ENCODE results near the gene SSX2B.
"Not testable (repeated sequence)": the region's sequence is repeated elsewhere in the genome, so short reads cannot be mapped to it uniquely, and the experiment has no call there.

Gene SSX2B

DNA sequence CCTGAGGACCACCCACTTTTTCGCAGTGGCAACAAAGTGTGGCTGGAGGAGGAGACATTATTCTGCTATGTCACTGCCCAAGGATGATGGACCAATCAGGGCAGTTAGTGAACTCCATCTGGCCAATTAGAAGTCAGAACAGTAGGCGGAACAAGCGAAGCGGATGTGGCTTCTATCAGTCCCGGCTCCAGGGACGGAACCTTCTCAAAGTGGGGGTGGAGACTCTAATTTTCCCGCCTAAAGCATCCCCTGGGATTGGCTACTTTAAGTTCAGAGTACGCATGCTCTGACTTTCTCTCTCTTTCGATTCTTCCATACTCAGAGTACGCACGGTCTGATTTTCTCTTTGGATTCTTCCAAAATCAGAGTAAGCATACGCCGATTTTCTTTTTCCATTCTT lies at the start of gene SSX2B:
Gene SSX2B (plus strand): TSS at position 301 of the 400 bp plus-strand sequence. CDS start 1,429 bp downstream, outside the sequence.
- not testable (repeated sequence) for DNase-seq

GRCh38 chrX:52707078-52707477 lies 44.0 kb upstream of the SSX2B start, which contains the start of gene SSX2:
Gene SSX2 (minus strand): TSS chrX:52707178. CDS start chrX:52705749, 1,429 bp downstream.
- not testable (repeated sequence) for DNase-seq

GRCh38 chrX:52765983-52766382 lies 14.9 kb downstream of the SSX2B start:
- DNase-seq, result not testable (repeated sequence)

- DNase-seq, result not testable (repeated sequence)
Observed at GRCh38 chrX:52773504-52773903, 22.5 kb downstream of the SSX2B start.

DNA sequence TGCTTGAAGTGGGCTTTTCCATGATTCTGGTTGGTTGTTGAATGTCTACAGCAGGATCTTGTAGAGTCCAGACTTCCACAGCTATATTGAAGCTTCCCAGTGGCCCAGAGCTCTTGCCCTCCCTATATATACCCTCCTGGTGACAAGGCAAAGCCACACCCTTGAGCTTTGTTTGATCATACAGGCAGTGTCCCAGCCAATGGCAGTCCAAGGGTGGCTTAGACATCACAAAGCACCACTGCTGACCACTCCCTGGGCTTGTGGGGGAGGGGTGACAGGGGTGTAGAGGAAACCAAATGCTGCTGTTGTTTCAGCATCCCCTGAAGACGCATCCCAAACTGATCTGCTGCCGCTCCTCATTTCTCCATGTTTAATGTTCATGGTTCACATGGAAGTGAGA lies 46.3 kb downstream of the SSX2B start, which contains the start of gene SPANXN5:
Gene SPANXN5 (minus strand): TSS at position 101 of the 400 bp plus-strand sequence. CDS start 79 bp downstream, at position 22.
- not testable (repeated sequence) for DNase-seq

DNA sequence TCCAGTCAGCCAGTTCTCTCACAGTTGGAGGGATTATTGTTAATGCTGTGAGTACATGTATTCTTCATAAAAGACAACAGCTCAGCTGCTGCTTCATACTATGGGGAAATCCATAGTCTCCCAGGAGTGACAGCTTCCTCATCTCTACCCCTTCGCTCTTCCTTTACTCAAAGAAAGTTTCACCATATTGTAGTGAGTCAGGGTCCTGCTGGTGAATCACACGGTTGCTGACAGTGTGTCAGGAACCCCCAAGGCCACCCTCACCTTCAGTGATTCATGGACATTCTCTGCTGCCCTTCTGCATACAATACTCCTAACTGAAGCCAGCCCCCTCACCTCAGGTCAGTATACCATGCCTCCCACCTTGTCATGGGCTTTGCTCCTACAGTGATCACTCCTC lies 53.8 kb downstream of the SSX2B start:
- DNase-seq, result not testable (repeated sequence)
